GM18520 (cell line): ENCODE measurements around the gene RIMS4.
"Not testable (repeated sequence)": the region's sequence is repeated elsewhere in the genome, so short reads cannot be mapped to it uniquely, and the experiment has no call there.

ENCODE experiments used
- ATAC-seq: cut with Tn5 transposase; IDR thresholded peaks from one replicate; pipeline ENCODE4 v1.9.1; 2021; ENCODE audit not compliant: unreplicated experiment

Gene RIMS4

GRCh38 chr20:44765701-44766347 lies 44.5 kb downstream of the RIMS4 start:
- no peak for ATAC-seq

DNA sequence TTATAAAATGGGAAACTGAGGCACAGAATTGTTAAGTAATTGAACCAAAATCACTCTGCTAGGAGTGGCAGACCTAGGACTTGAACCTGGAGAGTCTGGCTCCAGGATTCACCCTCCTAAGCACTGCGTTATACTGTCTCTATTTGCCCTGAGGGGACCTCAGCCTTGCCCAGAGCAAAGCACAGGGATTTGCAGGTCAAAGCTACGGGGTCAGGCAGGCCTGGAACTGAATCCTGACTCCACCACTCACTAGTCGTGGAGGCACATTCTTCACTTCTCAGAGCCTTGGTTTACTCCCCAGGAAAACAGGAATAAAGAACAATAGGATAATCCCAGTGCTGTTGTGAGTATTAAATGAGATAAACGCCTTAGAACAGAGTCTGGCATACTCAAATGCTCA lies 45.3 kb downstream of the RIMS4 start:
- ATAC-seq = no peak

DNA sequence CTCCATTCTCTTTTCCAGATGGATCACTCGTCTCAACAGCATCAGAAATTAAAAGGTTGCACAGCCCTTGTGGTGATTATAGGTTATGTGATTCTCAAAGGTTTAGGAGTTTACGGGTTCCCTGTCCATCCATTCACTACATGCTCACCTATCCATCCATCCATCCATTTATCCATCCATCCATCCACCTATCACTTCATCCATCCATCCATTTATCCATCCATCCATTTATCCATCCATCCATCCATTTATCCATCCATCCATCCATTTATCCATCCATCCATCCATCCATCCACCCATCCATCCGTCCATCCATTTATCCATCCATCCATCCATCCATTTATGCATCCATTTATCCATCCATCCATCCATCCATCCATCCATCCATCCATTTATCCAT lies 46.5 kb downstream of the RIMS4 start:
- ATAC-seq = not testable (repeated sequence)

DNA sequence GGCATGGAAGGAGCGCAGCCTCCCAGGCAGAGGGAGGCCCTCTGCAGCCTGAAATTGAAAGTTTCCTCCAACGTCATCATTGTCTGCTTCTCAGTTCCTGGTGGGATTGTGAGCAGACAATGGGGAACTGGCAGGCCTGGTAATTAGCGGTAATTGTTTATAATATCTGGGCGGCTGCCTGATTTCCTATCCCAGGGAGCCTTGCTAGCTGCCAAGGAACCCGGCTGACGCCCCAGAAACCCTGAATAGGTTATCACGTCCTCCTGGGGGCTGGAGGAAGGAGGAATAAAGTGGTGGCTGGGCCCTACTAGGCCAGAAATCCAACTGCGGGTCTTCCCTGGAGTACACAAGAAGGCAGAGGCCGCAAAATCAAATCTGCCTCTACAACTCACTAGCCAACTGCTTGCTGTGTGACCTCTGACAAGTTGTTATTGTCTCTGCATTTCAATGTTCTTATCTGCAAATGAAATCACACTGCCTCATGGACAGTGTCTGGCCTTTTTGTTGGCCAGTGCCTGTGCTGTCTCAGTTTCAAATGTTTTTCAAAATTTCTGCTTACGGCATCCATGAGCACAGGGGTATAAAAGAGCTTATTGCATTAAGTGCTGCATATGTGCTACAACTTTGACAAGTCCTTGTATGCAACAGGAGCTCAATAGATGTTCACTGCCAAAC lies 47.7 kb downstream of the RIMS4 start:
- no peak for ATAC-seq

- ATAC-seq = no peak
Observed at GRCh38 chr20:44761423-44761822, 48.9 kb downstream of the RIMS4 start.

GRCh38 chr20:44759595-44759994 lies 50.8 kb downstream of the RIMS4 start:
- no peak for ATAC-seq

DNA sequence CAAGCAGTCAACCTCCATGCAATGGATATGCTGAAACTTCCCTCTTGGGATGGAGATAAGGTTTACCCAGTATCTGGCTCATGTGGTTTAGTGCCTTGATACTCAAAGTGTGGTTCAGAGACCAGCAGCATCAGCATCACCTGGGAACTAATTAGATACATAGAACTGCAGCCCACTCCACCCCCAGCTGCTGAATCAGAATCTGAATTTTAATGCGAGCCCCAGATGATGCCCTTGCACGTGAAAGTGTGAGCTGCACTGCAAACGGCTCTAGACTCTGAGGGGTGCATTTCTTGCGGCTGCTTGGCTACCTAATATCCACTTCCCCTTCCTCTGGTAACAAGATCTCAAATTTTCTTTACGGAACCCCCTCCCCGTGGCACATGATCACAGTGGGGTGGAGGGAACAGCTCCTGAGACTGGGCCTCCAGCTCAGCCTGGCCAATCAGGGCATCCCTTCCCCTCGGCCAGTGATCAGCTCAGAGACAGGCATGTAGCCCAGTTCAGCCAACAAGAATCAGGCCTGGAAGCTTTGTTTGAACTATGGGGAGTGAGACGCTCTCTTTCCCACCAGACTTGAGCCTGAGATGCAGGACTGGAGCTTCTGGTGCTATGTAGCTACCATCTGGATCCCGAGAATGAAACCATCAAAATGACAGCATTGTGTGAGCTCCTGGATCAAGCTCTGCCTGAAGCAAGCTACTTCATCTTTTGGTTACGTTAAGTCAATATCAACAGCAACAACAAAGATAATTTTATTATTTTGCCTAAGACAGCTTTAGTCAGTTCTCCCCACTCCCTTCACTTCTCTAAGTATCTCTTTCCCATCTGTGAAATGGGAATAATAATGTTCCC lies 51.9 kb downstream of the RIMS4 start:
- ATAC-seq = no peak

GRCh38 chr20:44756956-44757355 lies 53.4 kb downstream of the RIMS4 start:
- ATAC-seq = no peak

DNA sequence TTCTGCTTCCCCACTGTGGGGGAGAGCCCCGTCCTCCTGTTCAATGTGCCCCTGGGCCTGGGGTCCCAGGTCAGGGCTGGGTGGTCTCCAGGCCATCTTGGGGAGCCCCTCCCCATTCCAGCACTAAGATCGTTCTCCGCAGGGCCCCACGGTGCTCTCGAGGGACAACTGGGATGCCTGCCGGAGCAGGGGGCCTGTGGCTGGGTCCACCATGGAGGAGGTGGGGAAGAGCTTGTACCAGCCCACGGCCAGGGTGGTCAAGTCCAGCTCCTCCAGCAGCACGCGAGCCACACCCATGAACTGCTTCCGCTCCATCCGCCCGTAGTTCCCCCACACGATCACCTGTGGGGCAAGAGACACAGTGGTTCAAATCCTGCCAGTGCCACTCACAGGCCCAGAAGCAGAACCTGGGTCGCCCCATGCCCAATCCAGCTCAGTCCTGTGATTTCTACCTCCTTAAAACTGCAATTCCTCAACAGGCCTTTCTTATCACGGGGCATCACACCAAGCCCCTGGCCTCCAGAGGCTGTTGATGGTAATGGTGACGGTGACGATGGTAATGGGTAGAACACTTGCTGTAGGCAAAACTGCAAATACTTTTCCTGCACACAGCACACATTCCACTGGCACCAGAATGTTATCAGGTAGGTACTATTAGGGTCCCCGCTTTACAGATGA lies 54.2 kb downstream of the RIMS4 start:
- ATAC-seq = no peak

GRCh38 chr20:44754554-44754953 lies 55.8 kb downstream of the RIMS4 start:
- no peak for ATAC-seq

GRCh38 chr20:44752099-44752931 lies 58.0 kb downstream of the RIMS4 start:
- no peak for ATAC-seq

DNA sequence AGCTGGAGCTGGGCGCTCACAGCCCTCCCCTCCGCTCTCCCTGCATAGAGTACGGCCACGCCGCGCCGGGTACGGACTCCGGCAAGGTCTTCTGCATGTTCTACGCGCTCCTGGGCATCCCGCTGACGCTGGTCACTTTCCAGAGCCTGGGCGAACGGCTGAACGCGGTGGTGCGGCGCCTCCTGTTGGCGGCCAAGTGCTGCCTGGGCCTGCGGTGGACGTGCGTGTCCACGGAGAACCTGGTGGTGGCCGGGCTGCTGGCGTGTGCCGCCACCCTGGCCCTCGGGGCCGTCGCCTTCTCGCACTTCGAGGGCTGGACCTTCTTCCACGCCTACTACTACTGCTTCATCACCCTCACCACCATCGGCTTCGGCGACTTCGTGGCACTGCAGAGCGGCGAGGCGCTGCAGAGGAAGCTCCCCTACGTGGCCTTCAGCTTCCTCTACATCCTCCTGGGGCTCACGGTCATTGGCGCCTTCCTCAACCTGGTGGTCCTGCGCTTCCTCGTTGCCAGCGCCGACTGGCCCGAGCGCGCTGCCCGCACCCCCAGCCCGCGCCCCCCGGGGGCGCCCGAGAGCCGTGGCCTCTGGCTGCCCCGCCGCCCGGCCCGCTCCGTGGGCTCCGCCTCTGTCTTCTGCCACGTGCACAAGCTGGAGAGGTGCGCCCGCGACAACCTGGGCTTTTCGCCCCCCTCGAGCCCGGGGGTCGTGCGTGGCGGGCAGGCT lies 60.1 kb downstream of the RIMS4 start:
- ATAC-seq = no peak

- ATAC-seq = no peak
Observed at GRCh38 chr20:44748005-44748370, 62.4 kb downstream of the RIMS4 start.

- ATAC-seq = no peak
Observed at GRCh38 chr20:44747166-44748004, 63.0 kb downstream of the RIMS4 start.

DNA sequence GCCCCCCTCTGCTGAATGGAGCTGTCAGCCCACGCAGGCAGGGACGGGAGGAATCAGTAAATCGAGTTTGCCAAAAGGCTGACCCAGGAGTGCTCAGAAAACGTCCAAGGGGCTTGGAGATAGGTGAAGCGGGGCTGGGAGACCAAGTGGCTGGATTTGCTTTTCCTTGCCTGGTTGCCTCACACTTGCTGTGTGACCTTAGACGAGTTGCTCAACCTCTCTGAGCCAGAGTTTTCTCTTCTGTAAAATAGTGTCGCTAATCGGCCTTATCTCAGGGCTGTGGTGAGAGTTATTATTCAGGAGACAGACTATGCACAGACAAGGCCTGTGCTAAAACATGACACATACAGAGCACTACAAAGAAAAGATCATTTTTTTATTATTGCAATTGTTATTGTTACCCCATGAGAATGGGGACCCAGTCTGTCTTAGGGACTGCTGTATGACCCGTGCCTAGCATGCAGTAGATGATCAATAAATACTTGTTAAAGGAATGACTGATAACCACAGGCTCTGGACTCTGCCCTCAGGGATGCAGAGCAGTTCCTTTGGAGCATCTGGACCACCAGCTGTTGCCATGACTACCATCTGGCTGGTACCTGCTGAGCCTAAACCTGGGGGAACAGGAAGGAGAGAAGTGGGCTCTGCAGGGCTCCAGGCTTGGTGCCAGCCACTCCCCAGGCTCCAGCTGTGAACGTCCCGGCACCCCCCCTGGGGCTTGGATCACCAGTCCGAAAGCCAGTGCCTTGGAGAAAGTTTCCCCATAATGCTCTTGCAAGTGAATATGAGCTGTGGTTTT lies 63.8 kb downstream of the RIMS4 start:
- ATAC-seq = no peak

DNA sequence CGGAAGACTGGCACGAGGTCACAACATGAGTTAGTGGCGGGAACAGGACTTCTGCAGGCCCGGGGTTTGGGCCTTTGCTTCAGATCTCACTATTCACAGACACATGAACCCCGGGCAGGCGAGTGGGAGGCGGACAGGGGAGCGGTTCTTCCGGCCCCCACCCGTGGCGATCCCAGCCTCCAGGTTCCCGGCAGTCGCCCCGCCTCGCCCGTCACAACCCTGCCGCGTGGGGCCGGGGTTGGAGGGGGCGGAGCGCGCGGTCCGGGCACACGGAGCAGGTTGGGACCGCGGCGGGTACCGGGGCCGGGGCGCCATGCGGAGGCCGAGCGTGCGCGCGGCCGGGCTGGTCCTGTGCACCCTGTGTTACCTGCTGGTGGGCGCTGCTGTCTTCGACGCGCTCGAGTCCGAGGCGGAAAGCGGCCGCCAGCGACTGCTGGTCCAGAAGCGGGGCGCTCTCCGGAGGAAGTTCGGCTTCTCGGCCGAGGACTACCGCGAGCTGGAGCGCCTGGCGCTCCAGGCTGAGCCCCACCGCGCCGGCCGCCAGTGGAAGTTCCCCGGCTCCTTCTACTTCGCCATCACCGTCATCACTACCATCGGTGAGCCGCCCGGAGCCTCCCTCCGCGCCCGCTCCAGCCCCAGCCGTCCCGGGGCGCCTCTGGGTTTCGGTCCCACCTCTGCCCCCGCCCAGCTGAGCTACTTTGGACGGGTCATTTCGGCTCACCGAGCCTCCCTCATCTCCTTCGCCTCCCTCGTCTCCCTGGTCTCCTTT lies 64.6 kb downstream of the RIMS4 start, which contains the start of gene KCNK15:
TSS of gene KCNK15 (plus strand) at position 268 of the 769 bp plus-strand sequence. CDS start at position 314, 46 bp downstream.
- no peak for ATAC-seq

- no peak for ATAC-seq
Observed at GRCh38 chr20:44745122-44745597, 65.2 kb downstream of the RIMS4 start.
